Measurements from ENCODE around the gene YEATS2.

Gene YEATS2

GRCh38 chr3:183812761-183813445 lies 115.3 kb downstream of the YEATS2 start:
- DNase-seq (ENCODE audit: low spot score), result no peak

DNA sequence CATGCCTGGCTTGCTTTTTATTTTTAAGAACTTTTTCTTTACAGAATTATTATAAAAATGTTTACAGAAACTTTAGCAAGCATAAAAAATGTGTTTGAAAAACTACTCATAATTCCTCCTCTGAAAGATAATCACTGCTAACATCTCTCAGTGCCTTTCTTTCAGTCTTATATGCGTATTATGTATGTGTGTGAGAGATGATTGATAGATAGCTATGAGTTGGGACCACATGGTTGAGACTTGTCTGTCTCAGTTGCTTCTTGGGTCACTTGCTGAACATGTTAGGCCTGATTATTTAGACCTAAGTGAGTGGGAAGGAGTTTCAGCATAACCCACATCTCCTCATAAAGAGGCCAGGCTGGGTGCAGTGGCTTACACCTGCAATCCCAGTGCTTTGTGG lies 116.6 kb downstream of the YEATS2 start:
- no peak for DNase-seq (ENCODE audit: low spot score)

- no peak for DNase-seq (ENCODE audit: low spot score)
These were observed 118.0 kb downstream of the YEATS2 start for GRCh38 chr3:183815563-183815940.

DNA sequence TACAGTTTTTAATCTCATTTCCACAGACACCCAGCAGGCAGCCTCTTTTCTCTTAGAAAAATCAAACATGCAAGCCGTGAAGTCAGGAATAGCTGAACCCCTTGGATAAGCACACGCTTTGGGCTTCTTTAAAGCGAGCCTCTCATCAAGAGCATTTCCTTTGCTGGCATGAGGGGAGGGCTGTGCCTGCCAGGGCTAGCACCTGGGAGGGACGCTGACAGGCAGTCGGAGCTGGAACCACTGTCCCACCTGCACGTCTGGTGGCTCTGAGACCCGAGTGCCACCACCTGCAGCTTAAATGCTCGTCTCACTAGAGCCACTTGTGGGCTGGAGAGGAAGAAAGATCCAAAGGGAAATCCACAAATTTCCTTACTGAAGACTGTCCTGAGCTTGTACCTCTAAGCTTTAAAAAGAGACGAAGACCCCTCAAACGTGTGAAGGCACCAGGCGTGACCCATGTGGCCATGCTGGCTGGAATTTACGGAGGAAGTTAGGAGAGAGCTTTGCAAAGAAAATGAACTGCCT lies 118.4 kb downstream of the YEATS2 start:
- no peak for DNase-seq (ENCODE audit: low spot score)

DNA sequence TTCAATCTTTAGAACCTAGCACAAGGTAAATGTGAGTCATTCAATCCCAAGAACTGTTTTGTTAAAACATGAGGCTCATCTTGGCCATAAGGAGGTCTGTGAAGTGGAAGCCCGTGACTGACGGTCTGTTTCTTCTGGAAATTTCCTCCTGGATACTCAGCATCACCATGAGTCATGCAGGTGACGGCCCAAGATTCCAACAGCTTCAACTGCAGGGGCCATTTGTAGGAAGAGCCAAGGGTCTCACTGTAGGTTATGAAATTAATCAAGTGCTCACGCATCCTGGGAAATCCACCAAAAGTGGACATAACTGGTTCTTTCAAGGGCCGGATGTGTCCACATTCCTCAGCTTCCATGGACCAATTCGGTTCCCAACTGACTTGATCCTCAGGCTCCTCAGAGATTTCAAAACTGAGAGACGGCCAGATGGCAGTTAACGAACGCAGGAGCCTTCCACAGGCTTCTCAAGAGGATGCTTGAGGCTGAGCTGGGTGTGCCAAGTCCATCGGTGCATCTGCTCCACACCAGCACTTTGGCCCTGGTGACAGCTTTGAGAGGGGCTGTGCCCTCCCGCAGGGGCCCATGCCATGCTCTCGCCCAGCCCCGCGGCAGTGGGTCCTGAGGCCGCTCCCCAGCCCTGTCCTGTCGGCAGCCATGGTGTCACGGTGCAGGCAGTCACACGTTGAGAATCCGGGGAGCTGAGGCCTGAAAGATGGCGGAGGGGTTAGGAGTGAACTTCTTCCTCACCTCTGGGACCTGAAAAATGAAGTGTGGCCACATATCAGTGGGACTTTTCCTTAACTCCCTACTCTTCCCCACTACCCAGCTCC lies 119.3 kb downstream of the YEATS2 start:
- DNase-seq (ENCODE audit: low spot score), result no peak

- no peak for DNase-seq (ENCODE audit: low spot score)
These were observed 120.0 kb downstream of the YEATS2 start for GRCh38 chr3:183817639-183818038.

DNA sequence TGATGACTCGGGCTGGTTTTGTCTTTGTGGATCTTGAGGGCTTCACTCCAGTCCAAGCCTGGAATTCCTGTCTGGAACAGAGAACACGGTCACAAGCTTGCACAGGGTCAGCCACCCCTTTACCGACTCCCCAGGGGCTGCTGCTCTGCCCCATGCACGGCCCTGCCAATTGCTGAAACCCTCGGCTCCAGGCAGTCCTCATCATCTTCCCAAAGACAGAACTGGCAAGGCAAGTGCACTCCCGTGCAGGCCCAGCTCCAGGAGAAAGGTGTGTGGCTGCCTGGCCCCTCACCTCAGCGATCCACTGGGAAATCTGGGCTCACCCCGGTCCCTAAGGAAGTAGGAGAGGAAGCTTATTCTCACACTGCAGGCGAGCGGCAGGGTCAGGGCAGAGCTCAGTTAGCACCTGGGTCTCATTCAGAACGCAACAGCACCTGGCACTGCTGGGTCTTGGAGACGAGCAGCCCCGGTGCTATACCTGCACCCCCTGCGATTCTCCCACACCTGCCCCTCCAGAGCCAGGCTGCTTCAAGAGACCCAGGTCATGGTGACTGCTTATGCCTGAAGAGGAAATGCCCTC lies 120.5 kb downstream of the YEATS2 start:
- no peak for DNase-seq (ENCODE audit: low spot score)

- DNase-seq (ENCODE audit: low spot score), result no peak
These were observed 121.4 kb downstream of the YEATS2 start for GRCh38 chr3:183818706-183819624.

- no peak for DNase-seq (ENCODE audit: low spot score)
These were observed 122.2 kb downstream of the YEATS2 start for GRCh38 chr3:183819831-183820230.

GRCh38 chr3:183822631-183823030 lies 125.0 kb downstream of the YEATS2 start:
- DNase-seq (ENCODE audit: low spot score), result no peak

DNA sequence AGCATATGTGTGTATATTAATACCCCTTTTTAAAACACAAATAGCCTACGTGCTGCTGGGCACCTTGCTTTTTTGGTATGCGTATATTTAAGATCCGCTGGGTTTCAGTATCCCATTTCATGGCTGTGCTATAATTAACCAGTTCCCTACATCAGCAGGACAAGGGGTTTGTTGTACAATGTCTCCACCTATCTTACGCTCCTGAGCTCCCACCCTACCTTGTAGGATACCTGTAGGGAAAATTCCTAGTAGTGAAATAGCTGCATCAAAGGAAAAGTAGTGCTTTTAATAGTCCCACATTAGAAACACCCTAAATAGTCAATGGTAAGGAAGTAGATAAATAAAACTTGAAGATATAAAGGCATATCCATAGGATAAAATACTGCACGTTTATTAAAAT lies 126.4 kb downstream of the YEATS2 start:
- no peak for DNase-seq (ENCODE audit: low spot score)

GRCh38 chr3:183824761-183825455 lies 127.3 kb downstream of the YEATS2 start:
- DNase-seq (ENCODE audit: low spot score), result no peak

DNA sequence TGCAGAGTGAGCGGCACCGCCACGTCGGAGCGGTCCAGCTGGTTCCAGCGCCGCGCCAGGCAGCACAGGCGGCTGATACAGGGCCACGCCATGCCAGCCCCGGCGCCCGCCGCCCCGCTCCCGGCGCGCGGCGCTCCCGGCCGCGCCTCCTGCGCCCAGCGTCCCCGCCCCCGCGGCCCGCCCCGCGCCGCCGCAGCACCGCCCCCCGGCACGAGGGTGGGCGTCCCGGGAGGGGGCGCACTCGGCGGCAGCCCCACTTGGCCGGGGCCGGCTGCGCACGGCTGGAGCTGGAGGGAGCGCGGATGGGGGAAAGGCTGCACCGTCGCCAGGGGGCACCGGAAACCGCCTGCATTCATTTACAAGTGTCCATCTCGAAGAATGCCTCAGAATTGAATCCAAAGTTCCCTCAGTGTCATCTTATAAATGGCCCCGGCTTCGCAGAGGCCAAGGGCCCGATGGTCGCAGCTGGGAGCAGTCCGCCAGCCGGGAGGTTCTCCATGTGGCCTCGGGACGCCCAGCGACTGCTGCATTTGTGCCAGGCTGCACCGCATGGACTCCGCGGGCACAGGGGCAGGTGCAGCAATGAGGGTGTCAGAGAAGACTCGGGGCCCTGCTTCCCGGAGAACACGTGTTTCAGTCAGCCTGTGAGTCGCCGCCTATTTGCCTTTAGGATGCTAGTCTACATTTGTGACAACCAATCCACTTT lies 128.0 kb downstream of the YEATS2 start, which contains the start of gene MAP6D1:
TSS of gene MAP6D1 (minus strand) at position 122 of the 706 bp plus-strand sequence. CDS start at position 92, 30 bp downstream.
- no peak for DNase-seq (ENCODE audit: low spot score)

- DNase-seq (ENCODE audit: low spot score), result no peak
These were observed 129.1 kb downstream of the YEATS2 start for GRCh38 chr3:183826448-183827250.

GRCh38 chr3:183827809-183828537 lies 130.4 kb downstream of the YEATS2 start:
- DNase-seq (ENCODE audit: low spot score), result no peak

DNA sequence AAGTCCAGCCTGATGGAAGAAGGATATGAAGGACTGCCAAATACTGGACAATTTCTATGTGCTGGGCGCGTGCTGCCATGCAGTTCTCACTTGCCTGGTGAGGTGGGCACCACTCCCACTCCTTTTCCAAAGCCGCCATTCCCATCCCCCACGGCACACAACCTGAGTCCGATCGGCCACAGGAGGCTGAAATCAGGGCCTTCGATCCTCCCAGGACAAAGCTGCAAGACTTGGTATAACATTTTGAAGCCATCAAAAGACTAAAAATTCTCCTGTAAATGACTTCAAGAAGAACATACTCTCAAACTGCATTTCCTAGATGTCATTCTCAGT lies 130.9 kb downstream of the YEATS2 start:
- DNase-seq (ENCODE audit: low spot score), result no peak

DNA sequence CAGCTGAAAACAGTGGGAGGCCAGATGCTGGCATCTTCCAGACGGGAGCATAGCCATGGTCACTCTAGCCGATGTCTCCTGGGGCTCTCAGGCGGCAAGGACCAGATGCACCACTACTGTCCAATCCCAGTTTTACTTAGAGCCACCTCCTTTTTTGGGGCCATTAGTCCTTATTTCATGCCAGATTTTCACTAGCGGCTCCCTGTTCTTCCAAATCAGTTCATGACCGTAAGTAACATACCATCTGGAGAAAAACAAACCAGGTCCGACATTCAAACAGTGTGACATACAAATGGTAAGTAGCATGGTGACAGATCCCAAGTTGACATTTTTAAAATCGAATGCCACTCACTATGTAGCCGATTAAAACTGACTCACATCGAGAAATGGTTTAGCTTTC lies 131.9 kb downstream of the YEATS2 start:
- no peak for DNase-seq (ENCODE audit: low spot score)

- DNase-seq (ENCODE audit: low spot score), result no peak
These were observed 132.6 kb downstream of the YEATS2 start for GRCh38 chr3:183830187-183830586.

DNA sequence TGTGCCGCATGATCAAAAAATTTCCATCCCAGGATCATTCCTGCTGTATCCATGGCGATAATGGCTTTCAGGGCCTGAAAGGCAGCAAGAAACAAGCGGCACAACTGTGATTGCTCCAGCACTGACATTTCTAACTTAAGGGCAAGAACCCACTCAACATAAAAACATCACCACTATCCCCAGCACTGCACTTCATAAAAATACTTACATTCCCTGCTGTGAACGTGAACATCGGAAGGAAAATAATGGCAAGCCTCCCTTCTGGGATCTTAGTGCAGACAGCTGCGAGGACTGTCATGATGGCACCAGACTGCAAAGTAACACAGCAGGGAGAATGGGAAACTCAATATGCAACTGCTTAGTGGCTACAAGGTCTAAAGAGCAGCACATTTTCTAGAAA lies 135.9 kb downstream of the YEATS2 start:
- DNase-seq (ENCODE audit: low spot score), result no peak

Data from HuH-7 (cell line).